Measurements from ENCODE around the gene AFF2.
"Not testable (repeated sequence)": the region's sequence is repeated elsewhere in the genome, so short reads cannot be mapped to it uniquely, and the experiment has no call there.

The AFF2 gene

GRCh38 chrX:148871422-148872160 lies 371.2 kb downstream of the AFF2 start:
- no peak for DNase-seq

- no peak for DNase-seq
These were observed 371.7 kb downstream of the AFF2 start for GRCh38 chrX:148872161-148872535.

GRCh38 chrX:148872881-148873280 lies 372.5 kb downstream of the AFF2 start:
- DNase-seq = no peak

GRCh38 chrX:148874636-148875246 lies 374.3 kb downstream of the AFF2 start:
- no peak for DNase-seq

GRCh38 chrX:148878371-148878770 lies 378.0 kb downstream of the AFF2 start:
- no peak for DNase-seq

GRCh38 chrX:148885203-148885602 lies 384.8 kb downstream of the AFF2 start:
- DNase-seq = no peak

GRCh38 chrX:148893395-148893794 lies 393.0 kb downstream of the AFF2 start:
- DNase-seq = no peak

GRCh38 chrX:148902581-148902980 lies 402.2 kb downstream of the AFF2 start:
- no peak for DNase-seq

- no peak for DNase-seq
These were observed 402.8 kb downstream of the AFF2 start for GRCh38 chrX:148903176-148903575.

- no peak for DNase-seq
These were observed 404.1 kb downstream of the AFF2 start for GRCh38 chrX:148904421-148905111.

GRCh38 chrX:148905400-148905799 lies 405.0 kb downstream of the AFF2 start:
- no peak for DNase-seq

GRCh38 chrX:148906628-148907027 lies 406.2 kb downstream of the AFF2 start:
- DNase-seq = not testable (repeated sequence)

- DNase-seq = no peak
These were observed 409.3 kb downstream of the AFF2 start for GRCh38 chrX:148909758-148910157.

GRCh38 chrX:148913971-148914370 lies 413.6 kb downstream of the AFF2 start:
- DNase-seq = no peak

GRCh38 chrX:148914783-148915182 lies 414.4 kb downstream of the AFF2 start:
- DNase-seq = no peak

GRCh38 chrX:148915474-148915873 lies 415.1 kb downstream of the AFF2 start:
- DNase-seq = no peak

- no peak for DNase-seq
These were observed 417.0 kb downstream of the AFF2 start for GRCh38 chrX:148917441-148917840.

GRCh38 chrX:148923631-148924030 lies 423.2 kb downstream of the AFF2 start:
- no peak for DNase-seq

GRCh38 chrX:148926371-148926770 lies 426.0 kb downstream of the AFF2 start:
- DNase-seq = no peak

GRCh38 chrX:148928811-148929210 lies 428.4 kb downstream of the AFF2 start:
- DNase-seq = no peak

GRCh38 chrX:148929686-148930085 lies 429.3 kb downstream of the AFF2 start:
- DNase-seq = no peak

- no peak for DNase-seq
These were observed 429.9 kb downstream of the AFF2 start for GRCh38 chrX:148930206-148930729.

GRCh38 chrX:148933881-148934280 lies 433.5 kb downstream of the AFF2 start:
- no peak for DNase-seq

- no peak for DNase-seq
These were observed 437.9 kb downstream of the AFF2 start for GRCh38 chrX:148938348-148938747.
